ENCODE measurements around the gene KRTAP24-1.

The KRTAP24-1 gene

GRCh38 chr21:30282850-30283249, at the start of gene KRTAP24-1:
Gene KRTAP24-1 (minus strand): TSS chr21:30282950. CDS start chr21:30282932, 18 bp downstream.
- DNase-seq (ENCODE audit: low read depth) = no peak

- no peak for DNase-seq (ENCODE audit: low read depth)
These were observed 46.6 kb upstream of the KRTAP24-1 start for GRCh38 chr21:30329203-30329875.

GRCh38 chr21:30326390-30326789, 43.6 kb upstream of the KRTAP24-1 start:
- no peak for DNase-seq (ENCODE audit: low read depth)

- DNase-seq (ENCODE audit: low read depth) = no peak
These were observed 37.5 kb upstream of the KRTAP24-1 start, which contains the start of gene KRTAP26-1 for GRCh38 chr21:30320215-30320614. Gene KRTAP26-1 (minus strand): TSS chr21:30320315. CDS start chr21:30320035, 280 bp downstream.

- DNase-seq (ENCODE audit: low read depth) = no peak
These were observed 33.0 kb upstream of the KRTAP24-1 start for GRCh38 chr21:30315701-30316100.

GRCh38 chr21:30306884-30307283, 24.1 kb upstream of the KRTAP24-1 start:
- no peak for DNase-seq (ENCODE audit: low read depth)

GRCh38 chr21:30305136-30305535, 22.4 kb upstream of the KRTAP24-1 start:
- no peak for DNase-seq (ENCODE audit: low read depth)

- DNase-seq (ENCODE audit: low read depth) = no peak
These were observed 6.5 kb upstream of the KRTAP24-1 start, which contains the start of gene KRTAP25-1 for GRCh38 chr21:30289215-30289614. Gene KRTAP25-1 (minus strand): TSS chr21:30289514. CDS start chr21:30289490, 24 bp downstream.

GRCh38 chr21:30271611-30272010, 11.1 kb downstream of the KRTAP24-1 start:
- no peak for DNase-seq (ENCODE audit: low read depth)

GRCh38 chr21:30271156-30271555, 11.6 kb downstream of the KRTAP24-1 start:
- DNase-seq (ENCODE audit: low read depth) = no peak

GRCh38 chr21:30269803-30270530, 12.8 kb downstream of the KRTAP24-1 start:
- DNase-seq (ENCODE audit: low read depth) = no peak

- DNase-seq (ENCODE audit: low read depth) = no peak
These were observed 14.0 kb downstream of the KRTAP24-1 start for GRCh38 chr21:30268608-30269197.

- DNase-seq (ENCODE audit: low read depth) = no peak
These were observed 25.0 kb downstream of the KRTAP24-1 start for GRCh38 chr21:30257773-30258172.

- no peak for DNase-seq (ENCODE audit: low read depth)
These were observed 26.6 kb downstream of the KRTAP24-1 start for GRCh38 chr21:30256100-30256499.

GRCh38 chr21:30255679-30256078, 27.1 kb downstream of the KRTAP24-1 start:
- DNase-seq (ENCODE audit: low read depth) = no peak

GRCh38 chr21:30251781-30252180, 31.0 kb downstream of the KRTAP24-1 start:
- no peak for DNase-seq (ENCODE audit: low read depth)

- DNase-seq (ENCODE audit: low read depth) = no peak
These were observed 32.8 kb downstream of the KRTAP24-1 start for GRCh38 chr21:30249936-30250335.

GRCh38 chr21:30248844-30249243, 33.9 kb downstream of the KRTAP24-1 start:
- no peak for DNase-seq (ENCODE audit: low read depth)

- DNase-seq (ENCODE audit: low read depth) = no peak
These were observed 37.7 kb downstream of the KRTAP24-1 start for GRCh38 chr21:30245061-30245460.

GRCh38 chr21:30243691-30244090, 39.1 kb downstream of the KRTAP24-1 start:
- DNase-seq (ENCODE audit: low read depth) = no peak

- no peak for DNase-seq (ENCODE audit: low read depth)
These were observed 42.1 kb downstream of the KRTAP24-1 start for GRCh38 chr21:30240661-30241060.

- no peak for DNase-seq (ENCODE audit: low read depth)
These were observed 44.6 kb downstream of the KRTAP24-1 start for GRCh38 chr21:30238168-30238567.

- no peak for DNase-seq (ENCODE audit: low read depth)
These were observed 48.1 kb downstream of the KRTAP24-1 start for GRCh38 chr21:30234643-30235042.
